Osteoblast (primary cell): ENCODE measurements around the gene TTLL4. TPM values are rescaled to one million over a fixed set of nuclear protein-coding genes. Genes with fewer than 3 reads are reported as not detected.

Source experiments
- DNase-seq: peaks from one replicate; pipeline ENCODE4 v3.0.0; 2011; ENCODE audit warnings: low spot score, mixed read lengths; ENCODE audit not compliant: insufficient read length; ENCODE audit errors: missing footprints
- H2AFZ ChIP-seq: 2 replicates; pipeline ENCODE4 v1.6.0; 2011; ENCODE audit warnings: mild to moderate bottlenecking, low read length
- H3K27ac ChIP-seq: 2 replicates; pipeline ENCODE4 v1.5.1; 2011; ENCODE audit warnings: mild to moderate bottlenecking, low read depth, low read length, moderate library complexity
- H3K27me3 ChIP-seq: 2 replicates; pipeline ENCODE4 v1.6.0; 2012; ENCODE audit warnings: mild to moderate bottlenecking, control low read depth, inconsistent platforms, low read length, moderate library complexity; ENCODE audit not compliant: insufficient read depth
- H3K36me3 ChIP-seq: 2 replicates; pipeline ENCODE4 v1.5.1; 2011; ENCODE audit warnings: mild to moderate bottlenecking, low read length, control low read depth, moderate library complexity; ENCODE audit not compliant: insufficient read depth
- H3K4me1 ChIP-seq: 2 replicates; pipeline ENCODE4 v1.5.1; 2011; ENCODE audit warnings: mild to moderate bottlenecking, low read length, control low read depth, moderate library complexity; ENCODE audit not compliant: insufficient read depth
- H3K4me2 ChIP-seq: 2 replicates; pipeline ENCODE4 v1.6.0; 2011; ENCODE audit warnings: mild to moderate bottlenecking, low read length; ENCODE audit not compliant: insufficient read depth
- H3K4me3 ChIP-seq: fragments of 200-600 bp; sonication (generic); 3 replicates; pipeline ENCODE4 v1.5.1; 2012; ENCODE audit warnings: mild to moderate bottlenecking, low read length, inconsistent platforms; ENCODE audit not compliant: insufficient read depth
- H3K79me2 ChIP-seq: 2 replicates; pipeline ENCODE4 v1.6.0; 2012; ENCODE audit warnings: mild to moderate bottlenecking, low read length, control low read depth, inconsistent platforms; ENCODE audit not compliant: insufficient read depth
- H3K9me3 ChIP-seq: 2 replicates; pipeline ENCODE4 v1.5.1; 2011; ENCODE audit warnings: low read depth, low read length, control low read depth
- H4K20me1 ChIP-seq: 2 replicates; pipeline ENCODE4 v1.6.0; 2012; ENCODE audit warnings: mild to moderate bottlenecking, low read length, control low read depth; ENCODE audit not compliant: insufficient read depth
- CTCF ChIP-seq: IDR thresholded peaks from 2 replicates; pipeline ENCODE4 v1.5.1; 2011; ENCODE audit warnings: mild to moderate bottlenecking, low read depth, low read length, moderate library complexity; ENCODE audit errors: extremely low read depth
- total RNA-seq: library from RNA; depleted of rRNA; stranded (reverse); fragments of >200 nt; gene quantifications from 2 replicates; pipeline ENCODE4 v1.2.3, GENCODE V29; 2012

The TTLL4 gene
- total RNA-seq, 1 donor: 13.0 TPM

GRCh38 chr2:218663901-218664300, 46.7 kb upstream of the TTLL4 start:
- H3K27ac ChIP-seq: no peak overlapping the region
- H2AFZ ChIP-seq: no peak overlapping the region
- peaks cover 31% of the 10 kb centered on the region for H3K79me2 ChIP-seq
- no peaks in the 10 kb centered on the region for H3K9me3 ChIP-seq
- H3K4me2 ChIP-seq: no peak overlapping the region
- no peak for DNase-seq
- H3K27me3 ChIP-seq: no peaks in the 10 kb centered on the region
- peaks cover 71% of the 10 kb centered on the region for H3K36me3 ChIP-seq
- no peak overlapping the region for H3K4me3 ChIP-seq
- peaks cover 5% of the 10 kb centered on the region for H4K20me1 ChIP-seq
- TF ChIP-seq CTCF: no peak
- peaks cover 5% of the 10 kb centered on the region for H3K4me1 ChIP-seq

GRCh38 chr2:218664653-218665052, 46.0 kb upstream of the TTLL4 start:
- no peak overlapping the region for H3K27ac ChIP-seq
- H3K4me3 ChIP-seq: no peak overlapping the region
- peaks cover 33% of the 10 kb centered on the region for H3K79me2 ChIP-seq
- peaks cover 12% of the 10 kb centered on the region for H4K20me1 ChIP-seq
- H3K4me2 ChIP-seq: no peak overlapping the region
- no peaks in the 10 kb centered on the region for H3K27me3 ChIP-seq
- H3K4me1 ChIP-seq: peaks cover 5% of the 10 kb centered on the region
- H2AFZ ChIP-seq: no peak overlapping the region
- no peak for DNase-seq
- peaks cover 76% of the 10 kb centered on the region for H3K36me3 ChIP-seq
- no peaks in the 10 kb centered on the region for H3K9me3 ChIP-seq
- TF ChIP-seq CTCF: no peak

- H3K4me2 ChIP-seq: peak overlapping the region; percentile 92
- peaks cover 15% of the 10 kb centered on the region for H3K4me1 ChIP-seq
- TF ChIP-seq CTCF: no peak
- no peaks in the 10 kb centered on the region for H3K27me3 ChIP-seq
- peaks cover 42% of the 10 kb centered on the region for H3K36me3 ChIP-seq
- peak overlapping the region; percentile 97 for H2AFZ ChIP-seq
- H4K20me1 ChIP-seq: peaks cover 18% of the 10 kb centered on the region
- peak overlapping the region; percentile 93 for H3K27ac ChIP-seq
- H3K9me3 ChIP-seq: no peaks in the 10 kb centered on the region
- peaks cover 53% of the 10 kb centered on the region for H3K79me2 ChIP-seq
- H3K4me3 ChIP-seq: peak overlapping the region; percentile 84
- DNase-seq: peak; percentile 70
Observed at GRCh38 chr2:218671097-218671653, 39.5 kb upstream of the TTLL4 start.

- H3K4me3 ChIP-seq: peak within 1 kb of the TSS; percentile 84
- H2AFZ ChIP-seq: peak within 1 kb of the TSS; percentile 97
- H3K36me3 ChIP-seq: peaks cover 36% of the 10 kb centered on the region
- H3K4me1 ChIP-seq: peaks cover 15% of the 10 kb centered on the region
- peak within 1 kb of the TSS; percentile 93 for H3K27ac ChIP-seq
- DNase-seq: peak; percentile 96
- peaks cover 18% of the 10 kb centered on the region for H4K20me1 ChIP-seq
- H3K79me2 ChIP-seq: peaks cover 53% of the 10 kb centered on the region
- no peak for TF ChIP-seq CTCF
- H3K4me2 ChIP-seq: peak within 1 kb of the TSS; percentile 92
- no peaks in the 10 kb centered on the region for H3K27me3 ChIP-seq
- H3K9me3 ChIP-seq: no peaks in the 10 kb centered on the region
Observed at GRCh38 chr2:218671654-218672566, 38.7 kb upstream of the TTLL4 start, which contains the start of the genes RNF25 and STK36. Gene RNF25 (minus strand): TSS chr2:218672002. CDS start chr2:218671970, 32 bp downstream. Gene STK36 (plus strand): TSS chr2:218672086. CDS start chr2:218672830, 744 bp downstream.
